Fibroblast of skin of left biceps (primary cell): Measurements from ENCODE around the gene RAD51B.
A peak's percentile ranks its signal among the peaks of the same experiment; 100 is the strongest.

Experiments used
- DNase-seq, 2 experiments: peaks; one replicate each; pipeline ENCODE4 v3.0.0-alpha.2; 2013; ENCODE audit warnings: low read depth in 2 of 2

Gene RAD51B

DNA sequence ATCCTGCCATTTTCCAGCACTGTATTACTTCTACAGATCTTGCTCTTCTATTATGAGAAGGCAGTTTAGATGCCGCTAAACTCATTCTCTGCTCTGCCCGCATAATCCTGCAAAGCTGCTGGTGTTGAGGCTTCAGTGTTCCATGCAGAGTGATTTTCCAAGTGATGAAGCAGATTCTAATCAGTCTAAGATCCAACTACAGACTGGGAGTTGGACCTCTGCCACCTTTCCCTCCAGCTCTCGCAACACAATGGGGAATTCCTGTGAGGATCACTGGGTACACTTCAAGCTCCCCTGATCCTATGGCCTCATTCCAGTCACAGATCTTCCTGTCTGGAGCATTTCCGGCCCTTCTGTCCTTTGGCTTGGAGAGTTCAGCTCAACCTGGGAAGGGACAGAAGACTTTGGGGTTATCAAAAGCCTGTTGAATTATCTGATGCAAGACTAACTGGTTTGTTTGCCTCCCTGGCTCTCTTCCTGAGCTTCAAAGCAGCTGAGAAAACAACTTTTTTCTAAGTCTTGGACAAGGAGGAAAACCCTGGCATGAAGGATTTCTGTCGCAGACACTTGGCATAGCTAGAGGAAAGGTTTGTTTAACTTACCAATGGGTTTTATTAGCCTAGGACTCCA lies 639.4 kb downstream of the RAD51B start:
- DNase-seq: peak in 1 of 2 experiments; percentile 61

DNA sequence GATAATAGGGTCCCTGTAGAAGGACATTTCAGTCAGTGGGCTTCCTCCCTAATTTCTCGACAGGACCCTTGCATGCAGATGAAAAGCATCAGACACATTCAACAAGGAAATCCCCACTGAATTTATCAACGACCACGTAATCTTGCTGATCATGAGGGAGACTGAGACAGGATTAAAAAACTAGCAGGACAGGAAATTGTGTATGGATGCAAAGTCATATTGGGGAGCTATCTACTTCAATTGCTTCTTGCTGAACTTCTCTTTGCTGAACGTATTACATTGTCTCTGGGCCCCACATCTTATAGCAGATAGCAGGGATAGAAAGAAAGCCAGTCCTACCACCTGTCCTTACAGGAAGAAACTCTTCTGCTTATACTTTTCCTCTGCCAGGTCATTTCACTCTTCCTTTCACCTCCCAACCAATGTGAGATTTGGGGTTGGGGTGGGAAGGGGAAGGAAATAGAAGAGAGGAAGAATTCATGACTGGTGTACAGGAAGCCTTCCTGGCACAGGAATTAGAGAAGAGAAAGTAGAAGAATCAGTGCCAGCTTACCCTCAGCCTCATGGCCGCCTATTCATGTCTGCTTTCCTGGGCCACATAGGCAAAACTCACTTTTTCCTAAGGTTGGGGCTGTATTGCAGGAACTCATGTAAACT lies 640.0 kb downstream of the RAD51B start:
- DNase-seq: no peak

DNA sequence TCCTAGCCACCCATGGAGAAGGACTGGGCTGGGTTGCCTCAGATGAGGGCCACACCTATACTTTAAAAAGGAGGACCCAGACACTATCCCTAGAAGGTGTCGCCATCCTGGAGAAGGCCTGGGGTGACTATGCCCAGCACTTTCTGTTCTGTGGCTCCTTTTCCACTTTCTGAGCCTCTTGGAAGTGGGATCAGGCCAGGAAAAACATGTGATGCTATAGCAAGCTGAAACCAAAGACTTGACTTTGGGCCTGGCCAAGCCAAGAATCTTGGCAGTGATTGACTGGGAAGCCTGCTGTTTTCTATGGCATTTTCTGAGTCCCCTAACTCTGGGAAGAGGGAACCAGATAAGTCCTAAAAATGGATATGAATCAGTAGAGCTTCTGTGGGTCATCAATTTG lies 641.0 kb downstream of the RAD51B start:
- DNase-seq: no peak

DNA sequence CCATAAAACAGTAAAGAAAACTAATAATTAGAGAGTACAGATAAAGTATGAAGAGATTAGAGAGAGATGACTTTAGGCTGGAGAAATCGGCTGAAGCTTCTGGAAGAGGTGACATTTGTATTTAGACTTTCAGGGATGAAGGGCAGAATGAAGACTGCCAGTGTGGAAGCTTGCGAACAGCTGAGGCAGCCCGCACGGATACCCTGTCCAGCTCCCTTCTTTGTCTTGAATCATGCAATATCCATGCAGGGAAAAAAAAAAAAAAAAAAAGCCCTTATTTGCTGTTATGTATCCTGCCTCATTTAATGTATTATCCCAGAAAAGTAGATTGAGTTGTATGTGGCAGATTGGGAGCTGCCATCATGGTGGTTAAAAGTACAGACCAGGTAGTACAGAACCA lies 641.5 kb downstream of the RAD51B start:
- no peak for DNase-seq

DNA sequence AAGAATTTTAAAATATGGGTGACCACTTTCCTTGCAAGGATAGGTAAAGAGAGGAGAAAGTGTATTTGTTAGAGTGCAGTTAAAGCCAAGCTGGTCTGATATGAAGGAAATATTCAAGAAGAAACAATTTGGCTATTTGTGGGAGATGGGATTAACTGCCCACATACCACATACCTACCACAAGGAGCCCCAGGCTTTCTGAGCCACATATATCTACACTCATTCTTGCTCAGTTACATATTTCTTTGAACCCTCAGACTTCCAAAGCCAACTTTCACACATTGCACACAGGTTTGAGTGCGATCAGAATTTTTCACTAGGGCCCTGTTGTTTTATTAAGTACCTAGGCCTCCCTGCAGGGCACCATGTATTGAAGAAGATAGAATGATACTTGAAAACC lies 643.1 kb downstream of the RAD51B start:
- no peak for DNase-seq

DNA sequence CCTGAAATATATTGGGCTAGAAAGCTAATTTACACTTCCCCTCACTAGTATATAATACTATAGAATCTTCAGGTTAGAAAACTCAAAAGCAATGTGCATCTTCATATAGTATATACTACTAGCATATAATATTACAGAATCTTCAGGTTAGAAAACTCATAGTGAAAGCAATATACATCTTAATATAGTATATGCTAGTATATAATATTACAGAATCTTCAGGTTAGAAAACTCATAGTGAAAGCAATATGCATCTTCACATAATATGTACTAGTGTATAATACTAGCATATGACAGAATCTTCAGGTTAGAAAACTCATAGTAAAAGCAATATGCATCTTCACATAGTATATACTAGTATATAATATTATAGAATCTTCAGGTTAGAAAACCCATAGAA lies 643.7 kb downstream of the RAD51B start:
- no peak for DNase-seq

DNA sequence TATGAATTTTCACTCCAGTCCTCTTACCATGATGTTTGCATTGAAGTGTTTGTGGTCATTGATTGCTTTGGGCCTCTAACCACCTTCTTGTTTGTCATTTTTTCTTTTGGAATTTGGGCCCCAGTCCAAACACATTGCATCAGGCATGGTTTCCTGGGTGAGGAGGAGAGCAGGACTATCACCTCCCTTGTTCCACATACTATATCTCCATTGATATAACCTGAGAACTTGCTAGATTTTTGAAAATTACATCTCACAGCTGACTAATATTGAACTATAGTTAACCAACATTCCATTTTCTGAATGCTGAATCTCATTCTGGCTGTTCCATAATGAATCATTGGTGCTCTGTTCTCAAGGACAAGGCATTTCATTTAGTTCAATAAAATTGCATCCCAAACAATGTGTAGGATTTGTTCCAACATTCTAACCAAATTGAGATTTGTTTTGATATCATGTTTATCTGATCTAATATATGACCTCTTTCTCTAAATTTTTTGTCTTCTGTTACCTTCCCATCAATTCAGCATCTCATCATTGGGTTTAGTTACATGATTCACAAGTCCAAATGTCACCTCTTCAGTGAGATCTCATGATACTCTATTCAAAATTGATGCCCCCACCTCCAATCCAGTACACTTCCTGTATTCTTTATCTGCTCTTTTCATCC lies 644.3 kb downstream of the RAD51B start:
- DNase-seq: no peak

DNA sequence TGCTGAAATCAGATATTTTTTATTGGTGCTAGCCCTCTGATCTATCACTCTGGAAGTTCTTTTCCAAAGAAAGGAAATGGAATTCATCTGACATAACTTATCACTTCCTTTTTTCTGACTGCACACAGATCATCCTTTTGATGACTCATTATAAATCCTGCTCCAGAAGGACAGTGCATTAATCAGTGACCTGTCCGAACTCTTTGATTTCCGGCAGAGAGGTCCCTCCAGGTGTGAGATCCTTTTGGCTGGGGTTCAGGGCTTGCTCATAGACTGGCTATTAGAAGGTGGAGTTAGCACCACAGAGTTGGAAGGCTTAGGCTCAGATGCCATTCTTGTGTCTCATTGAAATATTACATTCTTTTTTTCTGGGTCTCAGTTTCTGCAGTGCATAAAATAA lies 645.1 kb downstream of the RAD51B start:
- no peak for DNase-seq

DNA sequence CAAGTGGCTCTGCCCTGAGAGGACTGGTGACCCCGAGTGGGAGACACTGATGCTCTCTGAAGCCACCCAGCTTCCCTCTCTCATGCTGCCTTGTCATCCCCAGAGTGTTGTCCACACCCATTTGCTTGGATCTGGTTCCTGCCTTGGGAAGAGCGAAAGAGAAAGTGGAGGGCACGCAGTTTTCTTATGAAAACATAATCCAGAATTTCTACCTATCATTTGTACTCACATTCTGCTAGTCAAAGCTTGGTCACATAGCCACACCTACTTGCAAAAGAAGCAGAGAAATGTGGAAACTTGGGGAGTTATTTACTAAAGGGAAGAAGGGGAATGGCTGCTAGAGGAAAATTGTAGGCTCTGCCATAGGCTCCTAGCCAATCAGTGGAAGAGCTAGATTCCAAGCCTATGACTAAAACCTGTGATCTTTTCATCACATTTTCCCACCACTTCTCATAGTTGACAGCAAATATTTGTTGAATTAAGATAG lies 647.0 kb downstream of the RAD51B start:
- DNase-seq: peak; percentile 90 to 92

DNA sequence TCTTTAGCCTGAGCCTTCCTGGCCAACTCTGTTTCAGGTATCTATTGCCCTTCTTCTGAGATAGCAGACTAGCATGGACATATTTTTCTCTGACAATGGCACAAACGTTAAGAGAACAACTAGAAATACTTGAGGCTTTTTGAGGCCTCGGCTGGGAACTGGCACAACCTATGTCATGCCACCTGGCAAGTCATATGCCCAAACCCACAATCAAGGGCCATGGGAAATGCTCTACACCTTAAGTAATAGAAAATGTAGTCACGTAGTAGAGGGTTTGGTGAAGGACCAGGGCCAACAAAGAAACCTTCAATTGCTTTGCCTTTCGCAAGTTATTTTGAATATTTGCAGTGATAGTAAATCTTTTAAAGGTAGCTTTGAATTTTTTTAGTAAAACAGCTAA lies 647.8 kb downstream of the RAD51B start:
- DNase-seq: no peak

DNA sequence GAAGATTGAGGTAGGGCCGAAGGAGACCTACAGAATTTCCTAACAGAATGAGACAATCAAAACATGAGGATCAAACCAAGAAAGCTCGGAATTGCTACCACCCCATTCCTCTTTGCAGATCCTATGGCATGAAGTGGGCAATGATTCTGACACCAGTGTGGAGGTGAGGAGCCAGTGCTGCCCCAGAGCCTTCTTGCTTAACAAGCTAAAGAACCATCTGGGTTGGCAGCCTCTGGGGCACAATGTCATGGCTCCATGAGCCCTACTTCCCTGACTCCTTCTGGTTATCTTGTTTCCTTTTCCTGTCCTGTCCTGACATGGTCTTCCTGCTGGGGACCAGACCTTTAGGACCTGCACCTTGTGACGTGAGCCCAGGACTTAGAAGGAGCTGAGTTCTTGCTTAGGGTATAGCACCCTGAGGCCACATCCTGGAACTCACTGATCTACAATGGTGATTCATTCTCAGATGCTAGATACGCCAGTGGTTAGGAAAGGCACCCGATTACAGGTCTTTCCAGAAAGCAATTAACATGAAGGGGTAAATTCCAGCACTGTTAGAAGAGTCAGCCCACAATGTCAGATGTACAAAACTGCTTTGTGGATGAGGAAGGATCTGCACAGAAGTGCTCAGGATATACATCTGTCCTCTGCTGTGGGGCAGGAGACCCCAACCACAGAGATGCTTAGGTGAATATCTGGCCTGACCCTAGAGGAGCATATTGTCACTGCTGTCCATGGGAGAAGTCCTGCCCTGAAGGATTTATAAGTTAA lies 649.0 kb downstream of the RAD51B start:
- no peak for DNase-seq

DNA sequence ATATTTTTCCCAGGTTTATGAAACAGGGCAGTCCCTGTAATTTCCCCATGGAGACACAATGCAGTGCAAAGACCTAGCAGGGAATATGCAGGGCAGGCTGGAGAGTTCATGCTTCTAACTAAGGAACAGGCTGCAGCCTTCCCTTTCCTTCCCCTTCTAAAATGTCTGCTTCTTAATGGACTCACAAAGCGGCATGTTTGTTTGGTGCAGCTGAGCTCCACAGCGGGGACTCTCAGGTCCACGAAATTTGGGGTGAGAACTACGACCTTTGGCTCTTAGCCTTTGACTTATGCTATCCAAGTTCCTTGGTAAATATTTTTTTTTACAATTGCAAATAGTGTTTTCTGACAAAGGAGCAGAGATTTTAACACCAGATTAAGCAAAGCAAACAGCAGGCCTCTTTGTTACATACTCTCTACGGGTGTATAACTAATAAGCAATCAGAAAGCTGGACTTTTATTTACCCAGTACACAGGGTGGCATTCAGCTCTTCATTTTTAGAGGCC lies 649.7 kb downstream of the RAD51B start:
- DNase-seq: no peak

DNA sequence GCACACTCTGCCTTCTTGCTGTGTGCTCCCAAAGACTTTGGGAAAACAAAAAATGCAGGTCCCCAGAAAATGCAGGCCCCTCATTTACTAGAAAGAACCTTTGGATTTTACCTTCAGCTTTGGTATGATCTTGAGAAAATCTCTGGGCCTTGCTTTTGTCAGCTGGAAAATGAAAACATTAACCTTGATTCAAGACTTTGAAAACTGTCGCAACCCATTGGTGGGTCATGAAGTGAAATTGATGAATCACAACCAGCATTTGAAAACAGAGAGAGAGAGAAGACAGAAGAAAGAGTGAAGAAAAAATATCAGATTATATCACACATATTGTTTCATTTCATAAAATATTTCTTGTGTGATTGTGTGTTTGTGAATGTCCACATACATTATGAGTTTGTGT lies 650.8 kb downstream of the RAD51B start:
- DNase-seq: no peak

DNA sequence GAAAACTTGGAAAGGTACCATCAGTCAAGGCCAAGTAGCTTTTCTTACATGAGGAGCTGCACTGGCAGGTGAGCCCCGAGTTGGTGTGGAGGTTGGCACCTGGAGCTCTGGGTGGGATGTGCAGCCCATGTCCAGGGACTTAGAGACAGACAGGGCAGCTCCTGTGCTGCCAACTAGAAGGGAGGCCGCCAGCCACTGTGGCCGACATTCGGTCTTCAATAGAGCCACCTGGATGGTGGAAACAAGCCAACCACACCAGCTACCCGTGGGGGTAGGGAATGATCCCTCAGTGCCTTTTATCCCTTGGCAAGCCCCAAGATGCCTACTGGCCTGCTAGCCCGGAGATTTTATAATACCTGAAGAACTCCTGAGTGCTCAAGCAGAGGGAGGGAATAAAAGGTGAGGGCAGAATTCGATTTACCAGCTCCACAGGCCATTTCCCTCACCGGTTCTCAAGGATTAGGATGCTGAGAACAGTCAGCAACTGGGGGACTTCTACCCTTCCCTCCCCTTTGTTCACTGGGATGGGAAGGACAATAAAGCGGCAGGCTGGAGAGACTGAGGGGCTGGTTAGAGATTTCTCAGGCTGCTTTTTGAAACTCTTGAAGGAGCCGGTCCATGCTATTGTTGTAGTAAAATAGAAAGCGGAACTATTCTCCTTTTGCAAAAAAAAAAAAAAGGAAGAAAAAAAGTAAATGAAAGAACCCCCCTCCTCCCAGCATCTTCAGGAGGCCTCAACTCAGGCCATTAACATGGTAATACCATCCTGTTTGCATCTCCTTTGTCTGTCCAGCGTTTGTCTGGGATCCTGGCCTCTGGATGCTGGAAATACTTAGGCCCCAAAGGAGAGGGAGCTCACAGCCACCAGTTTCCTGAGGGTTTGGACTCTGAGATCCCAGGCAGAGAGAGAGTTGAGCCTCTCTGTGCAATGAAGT lies 651.7 kb downstream of the RAD51B start:
- DNase-seq: no peak

DNA sequence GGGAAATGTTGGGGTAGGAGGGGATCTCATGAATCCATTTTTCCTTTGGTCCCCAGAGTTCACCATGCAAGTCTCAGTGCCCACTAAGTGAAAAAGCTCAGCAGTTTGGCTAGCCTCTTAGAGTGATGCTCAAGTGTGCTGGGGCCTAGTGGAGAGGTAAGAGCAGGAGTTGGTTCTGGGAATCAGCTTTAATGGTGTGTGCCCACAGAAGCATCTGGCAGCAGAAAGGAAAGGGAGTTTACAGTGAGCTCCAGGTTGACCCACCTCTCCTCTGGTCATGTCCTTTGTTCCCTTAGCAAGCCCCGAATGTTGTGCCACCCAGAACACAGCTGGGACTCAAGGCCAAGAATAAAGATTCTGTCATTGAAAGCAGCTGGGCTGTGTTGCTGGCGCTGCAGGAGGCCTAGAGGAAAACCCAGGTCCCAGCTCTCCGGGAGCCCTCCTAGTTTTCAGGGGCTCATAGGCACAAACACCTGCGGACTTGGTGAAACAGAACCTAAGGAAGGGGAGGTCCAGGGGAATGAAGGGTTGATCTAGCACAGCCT lies 652.5 kb downstream of the RAD51B start:
- DNase-seq: no peak

DNA sequence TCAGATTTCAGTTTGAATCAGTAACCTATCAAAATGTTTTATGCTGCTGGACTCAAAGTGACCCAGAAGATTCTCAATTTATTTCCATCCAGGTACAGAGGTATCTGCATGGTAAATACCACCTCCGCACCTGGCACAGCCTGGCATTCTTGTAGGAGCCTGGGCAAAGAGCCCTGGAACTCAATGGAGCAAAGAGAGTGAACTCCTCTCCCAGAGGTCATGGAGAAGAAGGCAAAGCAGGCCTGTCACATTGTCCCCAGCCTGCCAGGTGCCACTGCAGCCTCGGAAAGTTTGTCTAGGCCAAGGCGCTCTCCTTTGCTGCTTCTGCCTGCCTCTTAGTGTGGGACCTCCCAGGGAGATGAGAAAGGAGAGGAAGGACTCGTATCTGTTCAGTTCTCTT lies 653.5 kb downstream of the RAD51B start:
- no peak for DNase-seq

DNA sequence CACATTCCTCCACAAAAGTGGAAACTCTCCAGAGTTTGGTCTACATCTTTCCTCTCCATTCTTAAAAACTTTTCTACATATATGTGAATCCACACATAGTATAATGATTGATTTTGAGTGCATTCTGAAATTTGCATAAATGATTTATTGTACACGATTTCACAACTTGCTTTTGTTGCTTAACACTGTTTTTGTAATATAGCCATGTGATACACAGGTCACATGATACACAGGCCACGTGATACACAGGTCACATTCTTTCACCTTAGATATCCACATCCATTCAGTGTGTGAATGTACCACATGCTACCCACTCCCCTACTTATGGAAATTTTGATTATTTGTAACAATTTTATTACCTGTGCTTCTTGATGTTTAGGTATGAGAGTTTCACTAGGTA lies 654.2 kb downstream of the RAD51B start:
- no peak for DNase-seq

DNA sequence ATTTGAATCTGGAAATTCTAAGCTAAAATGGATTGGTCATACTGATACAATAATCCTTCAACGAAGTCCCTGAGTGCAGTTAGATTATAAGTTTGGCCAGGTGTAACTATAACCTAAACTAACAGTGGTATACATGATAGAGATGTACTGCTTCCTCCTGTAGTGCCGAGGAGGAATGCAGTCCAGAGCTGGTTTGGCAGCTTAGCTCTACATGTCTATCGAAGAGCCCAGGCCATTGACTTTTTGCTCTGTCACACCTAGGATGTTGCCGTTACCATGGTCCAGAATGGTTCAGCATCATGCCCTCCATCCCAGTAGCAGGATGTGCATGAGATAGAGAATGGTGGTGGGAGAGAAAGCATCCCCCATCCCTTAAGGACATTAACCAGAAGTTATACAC lies 655.2 kb downstream of the RAD51B start:
- DNase-seq: no peak

DNA sequence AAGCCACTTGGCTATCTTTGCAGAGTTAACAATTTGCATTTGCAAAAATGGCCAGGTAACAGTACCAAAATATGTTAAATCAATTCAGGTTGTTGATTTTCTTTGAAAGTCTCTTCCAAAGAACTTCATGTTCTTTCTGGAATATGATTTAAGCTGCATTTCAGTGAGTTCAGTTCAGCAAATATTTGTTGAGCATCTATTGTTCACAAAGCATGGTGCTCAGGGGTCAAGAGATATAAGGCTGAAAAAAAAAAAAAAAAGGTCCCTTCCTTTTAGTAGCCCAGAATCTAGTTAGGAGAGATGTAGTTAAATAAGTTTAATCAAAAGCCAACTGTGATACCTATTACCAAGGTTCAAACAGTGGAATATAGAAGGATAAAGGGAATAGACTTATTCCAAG lies 656.2 kb downstream of the RAD51B start:
- DNase-seq: no peak

DNA sequence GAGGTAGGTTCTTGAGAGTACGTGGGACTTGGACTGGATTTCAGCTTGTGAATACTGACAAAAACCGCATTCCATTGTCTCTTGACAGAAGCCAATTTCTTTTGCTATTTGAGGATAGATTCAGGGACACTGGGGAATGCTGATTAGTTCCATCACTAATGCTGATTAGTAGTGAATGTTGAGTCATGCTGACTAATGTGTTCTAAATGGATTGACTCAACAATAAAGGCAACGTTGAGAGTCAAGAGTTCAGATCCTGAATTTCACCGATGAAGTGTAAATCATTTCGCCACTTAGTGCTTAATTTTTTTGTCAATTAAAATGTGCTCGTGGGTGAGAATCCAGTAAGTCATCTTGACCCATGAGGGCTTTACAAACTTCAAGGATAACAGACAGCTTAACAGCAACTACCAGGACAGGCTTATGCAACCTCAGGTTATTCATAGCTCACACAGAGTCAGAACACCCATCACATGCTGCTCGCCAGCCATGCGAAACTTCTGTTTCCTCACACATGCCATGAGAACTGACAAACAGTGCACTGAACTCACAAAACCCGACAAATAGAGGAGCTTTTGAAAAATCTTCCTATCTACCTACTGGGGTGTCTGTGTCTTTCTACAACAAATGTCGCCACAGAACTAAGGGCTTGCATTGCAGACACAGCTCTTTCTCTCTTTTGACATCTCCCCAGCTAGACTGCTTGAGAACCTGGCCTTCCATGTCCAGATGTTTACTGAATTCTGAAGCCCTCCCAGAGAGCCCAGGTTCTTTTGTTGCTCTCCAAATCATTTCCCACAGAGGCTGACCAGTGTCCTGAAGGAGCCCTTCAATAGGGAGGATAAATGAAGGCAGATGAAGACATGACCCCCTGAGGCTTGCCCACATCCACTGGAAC lies 656.9 kb downstream of the RAD51B start:
- DNase-seq: peak; percentile 98 to 99
